GM12878 (cell line): ENCODE results near the gene CANT1. TPM values are rescaled to one million over a fixed set of nuclear protein-coding genes. Genes with fewer than 3 reads are reported as not detected.

ENCODE experiments used
- ATAC-seq: fragments of 200-7000 bp; cut with Tn5 transposase; 3 replicates; pipeline ENCODE4 v1.9.1; 2020; ENCODE audit warnings: mild to moderate bottlenecking, moderate library complexity
- BruUV-seq: library from RNA; stranded (reverse); fragments of 400-500 nt; replicated peaks from 2 replicates; lab custom pipeline; 2021; lab: Mats Ljungman, UMichigan
- CTCF ChIA-PET: fragments of 300-600 bp; sonication (Branson Sonifier 250); formaldehyde crosslinking; extraction: SDS; loops from one replicate; lab custom pipeline; 2021; ENCODE audit warnings: inconsistent platforms; lab: Yijun Ruan, JAX
- POLR2A ChIA-PET: fragments of 350-600 bp; formaldehyde crosslinking; extraction: SDS; loops from one replicate; lab custom pipeline; 2021; ENCODE audit warnings: inconsistent platforms; lab: Charles Lee
- RAD21 ChIA-PET: fragments of 300-600 bp; sonication (Branson Sonifier 250); formaldehyde crosslinking; loops from one replicate; lab custom pipeline; 2023; ENCODE audit warnings: antibody characterized with exemption; ENCODE audit not compliant: unreplicated experiment; lab: Charles Lee
- SMC1A ChIA-PET: fragments of 300-600 bp; sonication (Branson Sonifier 250); formaldehyde crosslinking; loops from one replicate; lab custom pipeline; 2023; ENCODE audit not compliant: unreplicated experiment, uncharacterized antibody; lab: Charles Lee
- DNase-seq: peaks from one replicate; pipeline ENCODE4 v3.0.0-alpha.2; 2011; ENCODE audit warnings: low read depth, low spot score
- FAIRE-seq: peaks from 3 replicates; lab custom pipeline; 2011; peaks lifted over from hg19 to GRCh38; lab: Jason Lieb, UNC
- H2AFZ ChIP-seq: 2 replicates; pipeline ENCODE4 v1.6.0; 2011; ENCODE audit warnings: low read depth, low read length, control low read depth; ENCODE audit not compliant: control insufficient read depth
- H3K27ac ChIP-seq: 2 replicates; pipeline ENCODE4 v1.5.1; 2011; ENCODE audit warnings: control low read depth; ENCODE audit not compliant: control insufficient read depth, insufficient read depth
- H3K27me3 ChIP-seq, 2 experiments: replicated peaks in 1 of 2; 2 replicates each; pipeline versions ENCODE4 v1.6.0 to v1.6.1; 2011; ENCODE audit warnings: low read length in 1 of 2; ENCODE audit not compliant: control insufficient read depth in 2 of 2, insufficient read depth in 2 of 2
- H3K36me3 ChIP-seq, 2 experiments: 2 replicates each; pipeline ENCODE4 v1.5.1; 2011; ENCODE audit warnings: low read length in 1 of 2; ENCODE audit not compliant: control insufficient read depth in 2 of 2, insufficient read depth in 2 of 2
- H3K4me1 ChIP-seq: 2 replicates; pipeline ENCODE4 v1.6.1; 2011; ENCODE audit warnings: mild to moderate bottlenecking, low read length, moderate library complexity, mixed read lengths; ENCODE audit not compliant: control insufficient read depth, insufficient read depth
- H3K4me2 ChIP-seq: 2 replicates; pipeline ENCODE4 v1.6.0; 2011; ENCODE audit warnings: control low read depth; ENCODE audit not compliant: control insufficient read depth, insufficient read depth
- H3K4me3 ChIP-seq: fragments of 200-600 bp; sonication (generic); 2 replicates; pipeline ENCODE4 v1.5.1; 2016
- H3K79me2 ChIP-seq: 2 replicates; pipeline ENCODE4 v1.6.0; 2011; ENCODE audit warnings: low read length; ENCODE audit not compliant: control insufficient read depth, insufficient read depth
- H3K9ac ChIP-seq: 2 replicates; pipeline ENCODE4 v1.8.0; 2011; ENCODE audit warnings: low read length, control low read depth, mixed read lengths; ENCODE audit not compliant: control insufficient read depth, insufficient read depth
- H3K9me3 ChIP-seq: replicated peaks from 3 replicates; pipeline ENCODE4 v1.5.1; 2011; ENCODE audit warnings: mild to moderate bottlenecking, low read length; ENCODE audit not compliant: control insufficient read depth, insufficient read depth
- H4K20me1 ChIP-seq: 2 replicates; pipeline ENCODE4 v1.6.0; 2011; ENCODE audit not compliant: control insufficient read depth, insufficient read depth
- CBFB ChIP-seq: IDR thresholded peaks from 2 replicates; pipeline ENCODE4 v1.6.1; 2016; ENCODE audit warnings: antibody characterized with exemption, low read depth
- CBX3 ChIP-seq: fragments of 200-600 bp; sonication (generic); IDR thresholded peaks from 2 replicates; pipeline ENCODE4 v1.6.1; 2016; ENCODE audit warnings: low read depth, borderline replicate concordance
- EZH2 ChIP-seq: IDR thresholded peaks from 2 replicates; pipeline ENCODE4 v1.6.1; 2012; ENCODE audit warnings: low read depth, mild to moderate bottlenecking, control low read depth, inconsistent platforms, low read length, borderline replicate concordance; ENCODE audit not compliant: control insufficient read depth
- FOXK2 ChIP-seq: fragments of 450-650 bp; IDR thresholded peaks from 2 replicates; pipeline ENCODE4 v1.6.1; 2017; ENCODE audit warnings: mild to moderate bottlenecking, moderate library complexity
- NRF1 ChIP-seq: conservative IDR thresholded peaks from 2 replicates; pipeline ENCODE4 v1.6.1; 2011; ENCODE audit warnings: mild to moderate bottlenecking, low read depth, low read length, improper control_type of control experiment
- SRF ChIP-seq, 2 experiments: IDR thresholded peaks; 2 replicates each; pipeline ENCODE4 v1.6.1; 2011; ENCODE audit warnings: low read depth in 2 of 2, low read length in 2 of 2, mild to moderate bottlenecking in 1 of 2, moderate library complexity in 1 of 2
- TARDBP ChIP-seq: IDR thresholded peaks from 2 replicates; pipeline ENCODE4 v1.6.1; 2016; ENCODE audit warnings: borderline replicate concordance
- USF1 ChIP-seq: IDR thresholded peaks from 2 replicates; pipeline ENCODE4 v1.6.1; 2011; ENCODE audit warnings: borderline replicate concordance, low read depth, mild to moderate bottlenecking, moderate library complexity, mixed read lengths, low read length; ENCODE audit not compliant: insufficient read depth; ENCODE audit errors: extremely low read length
- WRNIP1 ChIP-seq: IDR thresholded peaks from 2 replicates; pipeline ENCODE4 v1.6.1; 2011; ENCODE audit warnings: low read depth, low read length, improper control_type of control experiment, borderline replicate concordance
- ZBTB11 ChIP-seq: fragments of 450-650 bp; formaldehyde crosslinking; IDR thresholded peaks from 2 replicates; pipeline ENCODE4 v1.5.0; 2022; ENCODE audit warnings: mild to moderate bottlenecking, missing genetic modification characterization
- ZNF384 ChIP-seq: IDR thresholded peaks from 2 replicates; pipeline ENCODE4 v1.6.1; 2012; ENCODE audit warnings: low read depth, mild to moderate bottlenecking, low read length, improper control_type of control experiment, borderline replicate concordance
- WGBS: methylation state at CpG from one replicate; pipeline ENCODE4 v1.1.6; 2016; ENCODE audit warnings: low lambda C conversion rate; ENCODE audit not compliant: insufficient replicate concordance, insufficient coverage; ENCODE audit errors: missing lambda C conversion rate; 5-methylcytosine and 5-hydroxymethylcytosine counted together
- in situ Hi-C: fragments of 300-500 bp; cut with MboI; formaldehyde crosslinking; loops from 9 replicates; pipeline ENCODE4 v1.14.3; 2018; ENCODE audit warnings: mixed read lengths
- intact Hi-C: fragments of 100-400 bp; cut with micrococcal nuclease; formaldehyde crosslinking; loops from one replicate; pipeline ENCODE4 v1.14.2; 2022; ENCODE audit not compliant: unreplicated experiment
- polyA plus RNA-seq, 11 experiments: library from polyadenylated mRNA; depleted of rRNA in 4 of 11; unstranded in 6 of 11; stranded (reverse) in 5 of 11; fragments of >200 nt; fragmentation: Nextera tagmentation in 4 of 11; fragmentation: Illumina TruSeq in 1 of 11; extraction: Ambion mirVana in 4 of 11; extraction: Trizol in 1 of 11; gene quantifications; 1 replicate in 1 of 11; 2 replicates in 10 of 11; pipeline versions ENCODE4 v1.2.1 to v1.2.3, GENCODE V29; 2011 to 2016; ENCODE audit warnings: inconsistent platforms in 2 of 11, missing spikeins in 2 of 11, low read depth in 1 of 11
- total RNA-seq, 4 experiments: library from RNA; depleted of rRNA in 3 of 4; stranded (reverse); fragments of >200 nt in 3 of 4; fragmentation: Illumina TruSeq in 1 of 4; extraction: Trizol in 1 of 4; gene quantifications; 2 replicates each; pipeline versions ENCODE4 v1.2.1 to v1.2.3, GENCODE V29; 2013 to 2021
- TF ChIP-seq, protein P1 (sequence below): IDR thresholded peaks from 2 replicates; pipeline ENCODE4 v1.6.1; 2011; ENCODE audit warnings: low read depth, mild to moderate bottlenecking, low read length, moderate library complexity, borderline replicate concordance; ENCODE audit errors: extremely low read depth

Gene CANT1
- total and polyA plus RNA-seq, 10 of the 15 experiments (the other 5 are each of a cell fraction or from before 2014, with no cell fraction given), result 2.2 to 59.2 (median 20.2) TPM

DNA sequence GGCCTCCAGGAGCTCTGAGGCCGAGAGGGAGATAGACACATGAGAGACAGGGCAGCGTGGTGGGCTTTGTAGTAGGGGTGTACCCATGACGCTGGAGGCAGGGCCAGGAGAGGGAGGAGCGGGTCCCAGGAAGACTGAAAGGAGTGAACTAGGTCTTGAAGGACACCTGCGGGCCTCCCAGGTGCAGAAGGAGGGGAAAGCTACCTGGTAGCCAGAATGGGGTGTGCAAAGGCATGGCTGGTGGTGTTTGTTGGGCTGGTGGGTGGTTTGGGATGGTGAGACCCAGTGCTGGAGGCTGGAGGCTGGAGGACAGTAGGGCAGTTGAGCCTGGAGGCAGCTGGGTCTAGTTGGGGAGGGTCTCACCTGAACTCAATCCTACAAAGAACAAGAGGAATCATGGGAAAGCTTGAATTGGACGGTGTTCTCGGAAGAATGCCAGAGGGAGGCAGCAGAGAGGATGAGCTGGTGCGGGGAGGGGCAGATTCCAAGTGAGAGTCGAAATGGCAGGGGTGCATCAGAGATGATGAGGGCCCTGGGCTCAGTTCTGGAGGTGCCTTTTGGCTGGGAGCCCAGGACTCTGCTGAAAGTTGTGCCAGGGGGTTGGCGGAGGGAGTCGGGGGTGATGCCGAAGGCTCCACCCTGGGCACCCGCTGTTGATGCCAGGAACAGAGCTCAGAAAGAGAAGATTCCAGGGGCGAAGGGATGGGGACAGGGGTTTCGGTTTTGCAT lies 35.6 kb upstream of the CANT1 start:
- H2AFZ ChIP-seq, result no peak overlapping the region
- ATAC-seq (no peak), DNase-seq (no peak), FAIRE-seq (no peak)
- H4K20me1 ChIP-seq, result no peaks in the 10 kb centered on the region; the same call in 1 of the 2 replicates
- H3K9ac ChIP-seq, result no peak overlapping the region
- H3K27ac ChIP-seq, result no peak overlapping the region
- no peaks in the 10 kb centered on the region for H3K9me3 ChIP-seq
- SMC1A ChIA-PET, result interaction anchor here (1.0 to 1.1 kb wide), 2 partner anchors 37 to 347 kb away, joined by 4 to 5 read pairs; no protein-coding TSS in a partner anchor
- no TSS peak for BruUV-seq
- intact Hi-C loops (no loop called here), in situ Hi-C loops (no loop called here)
- WGBS, result 38% methylated on average over 15 of the region's 15 CpGs
- POLR2A ChIA-PET, result no interaction called here
- H3K4me3 ChIP-seq, result no peak overlapping the region
- H3K27me3 ChIP-seq, result no peaks in the 10 kb centered on the region; a peak in 1 of 4 replicates
- RAD21 ChIA-PET, result interaction anchor here (1.0 to 2.1 kb wide), 2 partner anchors 37 to 348 kb away, joined by 3 to 7 read pairs; no protein-coding TSS in a partner anchor
- no peaks in the 10 kb centered on the region for H3K36me3 ChIP-seq
- no peak overlapping the region for H3K4me2 ChIP-seq
- CTCF ChIA-PET, result interaction anchor here (0.6 to 2.9 kb wide), 19 partner anchors 8 to 1348 kb away, joined by 3 to 27 read pairs (median 5); no protein-coding TSS in a partner anchor
- no peaks in the 10 kb centered on the region for H3K4me1 ChIP-seq
- TF ChIP-seq EZH2 (no peak), WRNIP1 (no peak), NRF1 (no peak), FOXK2 (no peak), ZBTB11 (no peak), TARDBP (no peak), CBFB (no peak), USF1 (no peak), SRF (IDR thresholded peaks at IDR 0.05; ENCODE audit: low read depth in 2 of 2, low read length in 2 of 2) (no peak), ZNF384 (no peak), CBX3 (no peak)
- TF ChIP-seq, protein P1, sequence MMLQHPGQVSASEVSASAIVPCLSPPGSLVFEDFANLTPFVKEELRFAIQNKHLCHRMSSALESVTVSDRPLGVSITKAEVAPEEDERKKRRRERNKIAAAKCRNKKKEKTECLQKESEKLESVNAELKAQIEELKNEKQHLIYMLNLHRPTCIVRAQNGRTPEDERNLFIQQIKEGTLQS, result no peak
- H3K79me2 ChIP-seq, result no peaks in the 10 kb centered on the region
